Brain pericyte (primary cell): ENCODE data around the gene BCDIN3D.

Source experiments
- DNase-seq: peaks from one replicate; pipeline ENCODE4 v3.0.0-alpha.2; 2012; ENCODE audit warnings: low read depth, low spot score

BCDIN3D gene

DNA sequence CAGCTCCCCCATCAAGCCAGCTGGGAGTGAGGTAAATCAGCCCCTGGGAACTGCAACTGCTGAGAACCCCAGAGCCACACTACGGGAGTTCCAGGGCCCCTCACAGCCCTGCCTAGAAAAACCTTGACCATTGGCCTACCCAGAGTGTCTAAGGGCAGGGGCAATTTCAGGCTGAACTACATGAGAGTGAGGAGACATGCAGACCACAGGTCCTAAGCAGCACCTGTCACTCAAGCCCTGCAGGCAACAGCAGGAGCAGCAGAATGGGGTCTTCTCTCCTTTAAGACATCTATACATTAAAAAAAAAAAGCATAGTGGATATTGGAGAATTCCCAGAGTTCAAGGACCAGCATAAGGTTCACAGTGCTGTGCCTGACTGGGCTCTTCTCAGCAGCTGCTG lies 19.6 kb downstream of the BCDIN3D start:
- no peak for DNase-seq

DNA sequence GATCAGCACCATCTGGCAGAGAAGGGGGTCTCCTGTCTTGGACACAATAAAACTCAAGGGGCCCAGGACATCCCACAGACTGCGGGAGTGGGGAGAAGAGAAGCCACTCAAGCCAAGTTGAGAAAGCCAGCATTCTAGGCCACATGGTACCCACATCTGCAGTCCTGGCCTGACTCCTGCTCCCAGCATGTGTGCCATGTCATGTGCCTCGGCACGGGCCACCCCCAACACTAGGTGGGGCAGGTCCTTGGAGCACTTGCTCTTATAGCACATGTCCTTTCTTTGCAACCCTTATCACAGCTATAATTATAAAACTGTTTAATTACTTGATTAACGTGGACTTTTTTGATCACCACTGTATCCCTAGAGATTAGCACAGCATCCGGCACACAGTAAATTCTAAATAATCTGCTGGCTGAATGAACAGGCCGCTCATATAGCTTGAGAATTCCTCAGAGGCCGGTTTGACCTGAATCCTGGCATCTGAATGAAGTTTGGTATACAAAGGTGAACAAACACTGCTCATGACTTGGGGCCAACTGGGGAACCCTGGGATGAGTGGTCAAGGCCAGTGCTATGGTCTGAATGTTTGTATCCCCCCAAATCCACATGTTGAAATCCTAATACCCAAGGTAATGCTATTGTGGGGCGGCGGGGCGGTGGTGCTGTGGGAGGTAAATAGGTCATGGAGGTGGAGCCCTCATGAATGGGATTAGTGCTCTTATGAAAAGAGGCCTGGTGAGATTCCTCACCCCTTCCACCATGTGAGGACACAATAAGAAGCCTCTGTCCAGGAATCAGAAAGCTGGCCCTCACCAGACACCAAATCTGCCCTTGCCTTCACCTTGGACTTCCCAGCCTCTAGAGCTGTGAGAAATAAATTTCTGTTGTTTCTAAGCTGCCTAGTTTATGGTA lies 21.3 kb downstream of the BCDIN3D start:
- DNase-seq = no peak

DNA sequence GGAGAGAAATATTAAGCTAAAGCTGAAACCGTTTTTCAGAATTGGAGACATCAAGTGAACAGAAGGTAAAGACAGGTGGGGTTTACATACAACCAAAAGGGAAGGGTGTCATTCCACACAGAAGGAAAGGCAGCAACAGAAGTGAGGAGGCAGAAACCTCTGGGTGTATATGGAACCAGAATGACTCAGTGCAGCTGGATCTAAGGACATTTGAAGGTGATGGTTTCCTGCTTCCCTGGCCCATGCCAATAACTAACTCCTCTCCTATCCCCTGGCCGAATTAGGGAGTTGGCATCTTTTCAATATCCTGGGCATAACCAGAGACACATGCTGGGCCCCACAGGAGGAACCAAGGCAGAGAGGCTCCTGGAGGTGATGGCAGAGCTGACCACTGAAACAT lies 23.1 kb downstream of the BCDIN3D start:
- DNase-seq = no peak

DNA sequence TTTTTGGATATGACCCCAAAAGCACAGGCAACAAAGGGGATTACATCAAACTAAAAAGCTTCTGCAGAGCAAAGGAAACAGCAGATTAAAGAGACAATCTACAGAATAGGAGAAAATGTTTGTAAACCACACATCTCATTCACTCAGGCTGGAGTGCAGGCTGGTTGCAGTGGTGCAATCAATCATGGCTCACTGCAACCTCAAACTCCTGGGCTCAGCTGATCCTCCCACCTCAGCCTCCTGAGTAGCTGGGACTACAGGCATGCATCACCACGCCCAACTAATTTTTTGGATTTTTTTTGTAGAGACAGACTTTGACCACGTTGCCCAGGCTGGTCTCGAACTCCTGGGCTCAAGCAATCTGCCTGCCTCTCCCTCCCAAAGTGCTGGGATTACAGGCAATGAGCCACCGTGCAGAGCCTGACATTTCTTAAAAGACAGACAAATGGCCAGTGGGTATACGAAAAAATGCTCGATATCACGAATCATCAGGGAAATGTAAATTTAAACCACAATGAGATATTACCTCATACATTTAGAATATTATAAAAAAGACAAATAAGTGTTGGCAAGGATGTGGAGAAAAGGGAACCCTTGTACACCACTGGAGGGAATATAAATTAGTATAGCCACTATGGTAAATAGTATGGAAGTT lies 24.5 kb downstream of the BCDIN3D start:
- no peak for DNase-seq

DNA sequence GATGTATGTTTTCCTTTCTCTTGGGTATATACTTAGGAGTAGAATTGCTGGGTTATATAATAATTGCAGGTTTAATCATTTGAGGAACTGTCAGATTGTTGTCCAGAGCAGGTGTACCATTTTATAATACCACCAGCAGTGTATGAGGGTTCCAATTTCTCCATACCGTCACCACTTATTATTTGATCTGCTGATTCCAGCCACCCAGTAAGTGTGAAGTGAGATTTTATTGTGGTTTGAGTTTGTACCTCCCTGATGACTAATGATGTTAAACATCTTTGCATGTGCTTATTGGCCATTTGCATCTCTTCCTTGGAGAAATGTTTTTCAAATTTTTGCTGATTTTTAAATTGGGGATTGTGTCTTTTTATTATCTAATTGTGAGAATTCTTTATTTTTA lies 29.8 kb downstream of the BCDIN3D start:
- no peak for DNase-seq

DNA sequence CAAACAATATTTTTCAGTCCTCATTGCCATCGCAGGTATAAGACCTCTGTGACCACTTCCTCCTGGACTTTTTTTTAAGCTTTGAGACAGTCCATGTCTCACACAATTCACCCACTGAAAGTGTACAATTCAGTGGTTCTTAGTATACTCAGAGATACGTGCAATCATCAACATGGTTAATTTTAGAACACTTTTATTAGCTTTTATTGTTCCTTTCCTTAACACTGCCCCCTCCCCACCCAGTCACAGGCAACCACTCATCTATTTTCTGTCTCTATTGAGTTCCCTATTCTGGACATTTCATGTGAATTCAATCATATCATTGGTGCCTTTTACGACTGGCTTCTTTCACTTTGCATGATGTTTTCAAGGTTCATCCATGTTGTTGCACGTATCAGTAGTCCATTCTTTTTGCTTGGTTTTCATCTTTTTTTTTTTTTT lies 30.9 kb downstream of the BCDIN3D start:
- DNase-seq = no peak

DNA sequence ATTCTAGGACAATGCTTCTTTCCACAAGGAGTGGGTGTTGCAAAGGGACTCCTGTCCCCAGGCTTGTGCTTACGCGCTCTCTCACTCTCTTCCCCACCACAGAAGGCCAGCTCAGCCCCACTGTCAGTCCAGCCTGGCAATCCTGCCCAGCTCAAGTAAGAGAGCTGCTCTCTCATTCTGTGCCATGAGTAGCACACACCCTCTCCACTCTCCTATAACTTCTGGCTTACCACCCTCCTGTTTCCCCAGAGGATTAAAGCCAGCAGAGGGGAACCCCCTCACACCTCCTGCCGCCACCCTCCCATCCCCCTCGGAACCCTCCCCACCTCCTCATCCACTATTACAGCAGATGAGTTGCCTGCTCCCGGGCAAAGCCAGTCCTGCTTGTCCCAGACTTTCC lies 31.8 kb downstream of the BCDIN3D start:
- no peak for DNase-seq

DNA sequence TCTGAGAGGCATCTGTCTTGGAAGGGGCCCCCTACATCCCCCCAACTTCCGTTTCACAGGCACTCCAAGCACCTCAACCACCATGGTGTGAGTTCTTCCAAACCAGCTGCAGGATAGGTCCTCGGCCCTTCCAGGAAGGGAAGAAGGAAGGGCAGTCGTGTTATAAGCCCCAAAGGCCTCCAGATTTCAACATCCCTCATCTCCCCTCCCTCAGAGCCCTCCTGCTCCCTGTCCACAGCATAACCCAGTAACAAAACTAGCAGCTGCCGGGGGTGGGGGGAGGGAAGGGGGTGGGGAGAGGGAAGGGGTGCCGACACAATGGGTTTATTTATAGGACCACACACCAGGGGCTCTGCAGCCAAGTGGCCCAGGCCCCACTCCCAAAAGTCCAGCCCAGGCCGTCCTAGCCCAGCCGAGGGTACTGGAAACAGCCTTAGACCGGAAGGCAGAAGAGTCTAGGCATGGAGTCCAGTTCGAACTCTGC lies 33.0 kb downstream of the BCDIN3D start:
- no peak for DNase-seq

DNA sequence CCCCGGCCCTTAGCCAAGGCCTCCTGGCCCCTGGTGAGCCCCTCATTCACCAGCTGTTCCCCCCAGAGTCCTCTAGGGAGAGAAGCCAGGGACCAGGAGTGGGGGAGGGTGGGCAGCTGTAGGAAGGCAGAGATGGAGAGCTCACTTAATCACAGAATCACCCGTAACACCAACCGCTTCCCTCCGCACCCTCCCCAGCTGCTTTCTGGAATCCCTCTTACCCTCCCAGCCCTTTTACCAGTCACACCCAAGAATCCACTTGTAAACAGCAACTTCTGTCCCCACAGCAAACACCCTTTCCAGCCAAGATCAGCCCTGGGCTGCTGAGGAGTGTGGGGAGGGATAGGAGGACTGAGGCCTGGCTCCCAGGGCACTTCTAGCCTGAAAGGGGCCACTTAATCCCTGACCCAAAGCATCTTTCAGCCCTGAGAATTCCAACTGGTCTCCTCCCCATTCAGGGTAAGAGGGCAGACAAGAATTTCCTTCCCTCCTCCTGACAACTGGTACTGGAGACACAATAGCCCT lies 33.5 kb downstream of the BCDIN3D start:
- DNase-seq = no peak

DNA sequence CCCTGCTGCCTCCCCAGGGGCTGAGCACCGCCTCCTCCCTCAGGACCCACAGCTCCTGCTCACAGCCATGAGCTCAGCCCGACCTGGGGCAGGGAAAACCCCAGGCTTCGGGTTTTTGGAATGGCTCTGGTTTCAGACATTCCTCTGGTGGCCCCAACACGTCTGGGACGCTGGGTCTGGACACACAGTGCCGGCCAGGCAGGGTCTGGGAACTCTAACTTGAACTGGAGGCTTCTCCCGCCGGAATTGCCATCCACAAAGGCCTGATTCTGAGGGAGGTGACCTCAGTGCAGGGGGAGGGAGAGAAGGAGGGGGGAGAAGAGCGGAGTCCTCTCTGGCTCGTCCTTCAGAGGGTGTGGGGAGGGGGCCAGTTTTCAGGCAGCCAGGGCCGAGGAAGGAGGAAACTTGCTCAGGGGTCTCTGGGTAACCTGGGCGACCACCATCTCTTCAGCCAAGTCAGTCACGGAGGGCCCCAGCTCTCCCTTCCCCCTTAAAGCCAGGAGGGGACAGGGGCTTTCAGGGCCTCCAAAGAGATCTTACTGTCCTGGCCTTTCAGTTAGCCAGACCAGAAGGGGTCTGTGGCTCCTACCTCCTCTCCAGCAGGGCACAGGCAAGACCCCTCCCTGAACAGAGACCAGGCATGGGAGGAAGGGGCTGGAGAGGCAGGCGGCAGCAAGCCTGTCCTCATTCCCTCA lies 34.1 kb downstream of the BCDIN3D start:
- DNase-seq = no peak

DNA sequence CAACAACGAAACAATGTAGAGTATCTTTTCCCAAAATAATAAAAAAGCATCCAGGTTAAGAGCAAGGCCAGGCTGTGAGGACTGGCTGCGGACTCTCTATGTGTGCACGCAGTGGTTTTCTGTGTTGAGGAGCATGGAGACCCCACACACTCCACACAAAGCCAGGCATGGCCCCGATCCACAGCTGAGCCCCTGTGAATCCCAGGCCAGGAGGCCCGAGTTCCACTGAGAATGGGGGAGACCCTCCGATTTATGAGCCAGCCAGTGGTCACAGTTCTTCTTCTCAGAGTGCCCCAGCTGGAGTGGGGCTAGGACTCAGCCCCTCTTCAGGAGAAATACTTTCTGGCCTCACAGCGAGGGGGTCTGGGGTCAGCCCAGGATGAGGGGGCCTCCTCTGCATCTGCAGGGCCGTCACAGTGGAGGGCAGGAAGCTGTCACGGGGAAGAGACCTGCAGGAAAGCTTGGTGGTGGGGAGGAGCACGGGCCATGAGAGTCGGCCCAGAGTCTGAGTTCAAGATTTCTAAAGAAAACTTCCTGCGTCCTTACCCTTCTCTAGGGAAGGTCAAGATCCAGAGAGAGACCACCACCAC lies 34.8 kb downstream of the BCDIN3D start:
- no peak for DNase-seq

DNA sequence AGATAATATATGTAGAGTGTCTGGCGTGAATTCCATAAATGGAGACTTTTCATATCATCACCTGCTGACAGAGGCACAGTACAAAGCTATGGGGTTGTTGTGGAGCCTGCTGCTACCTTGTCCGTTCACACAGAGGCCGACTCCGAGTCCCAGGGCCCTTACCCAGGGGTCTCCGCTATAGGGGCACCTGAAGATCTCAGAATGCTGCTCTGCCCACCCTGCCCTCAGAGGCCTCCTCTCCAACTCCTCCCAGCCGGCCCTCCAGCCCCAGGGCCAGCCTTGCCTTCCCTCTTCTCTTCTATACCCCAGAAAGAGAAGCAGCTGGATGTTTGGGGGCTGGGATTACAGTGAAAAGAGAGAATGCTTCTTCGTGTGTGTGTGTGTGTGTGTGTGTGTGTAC lies 36.0 kb downstream of the BCDIN3D start:
- no peak for DNase-seq

DNA sequence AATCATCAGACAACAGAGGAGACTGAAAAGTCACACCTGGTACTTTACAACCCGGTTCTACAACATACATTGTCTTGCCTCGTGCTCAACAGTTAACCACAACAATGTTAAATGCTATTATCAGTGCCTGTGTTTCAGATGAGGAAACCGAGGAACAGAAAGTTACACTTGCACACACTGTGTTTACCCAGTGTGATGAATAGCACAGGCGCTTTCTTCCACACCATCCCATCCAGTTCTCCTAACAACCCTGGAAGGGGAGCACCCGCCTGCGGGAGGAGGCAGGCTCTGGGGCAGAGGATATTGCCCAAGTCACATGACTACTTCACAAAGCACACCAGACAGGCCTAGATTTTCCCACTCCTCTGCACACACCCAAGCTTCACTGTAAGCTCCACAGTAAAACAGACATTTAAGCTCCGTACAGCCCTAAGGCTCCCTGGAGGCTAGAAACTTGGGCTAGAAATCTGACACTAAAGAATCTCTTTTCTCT lies 36.5 kb downstream of the BCDIN3D start:
- no peak for DNase-seq

DNA sequence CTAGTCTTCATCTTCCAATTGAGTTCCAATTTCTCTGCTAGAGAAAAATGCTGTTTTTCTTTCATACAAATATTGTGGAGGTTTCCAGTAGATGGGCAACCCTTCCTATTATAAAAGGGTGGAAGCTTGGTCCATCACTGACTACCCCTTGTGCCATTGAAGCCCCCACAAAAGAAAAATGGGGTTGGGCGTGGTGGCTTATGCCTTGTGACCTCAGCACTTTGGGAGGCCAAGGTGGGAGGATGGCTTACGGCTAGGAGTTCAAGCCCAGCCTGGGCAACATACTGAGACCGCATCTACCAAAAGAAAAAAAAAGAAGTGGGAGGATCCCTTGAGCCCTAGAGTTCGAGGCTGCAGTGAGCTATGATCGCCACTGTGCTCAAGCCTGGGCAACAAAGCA lies 37.5 kb downstream of the BCDIN3D start:
- DNase-seq = no peak

DNA sequence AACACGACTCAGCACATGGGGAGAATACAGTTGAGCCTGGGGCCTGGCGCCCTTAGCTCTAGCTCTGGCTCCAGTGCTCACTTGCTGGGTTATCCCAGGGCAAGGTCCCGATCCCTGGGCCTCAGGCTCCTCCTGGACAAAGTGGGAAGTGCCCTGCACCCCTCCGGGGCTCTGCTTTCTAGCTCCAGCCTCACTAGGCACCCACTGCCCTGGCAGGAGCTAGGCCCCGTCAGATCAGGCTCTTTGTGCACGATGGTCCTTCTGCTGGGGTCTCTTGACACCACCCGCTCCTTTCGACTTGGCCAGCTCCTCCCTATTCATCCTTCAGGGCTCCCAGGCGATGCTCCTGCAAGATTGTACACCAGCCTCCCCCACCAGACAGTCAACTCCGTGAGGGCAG lies 38.1 kb downstream of the BCDIN3D start:
- no peak for DNase-seq

DNA sequence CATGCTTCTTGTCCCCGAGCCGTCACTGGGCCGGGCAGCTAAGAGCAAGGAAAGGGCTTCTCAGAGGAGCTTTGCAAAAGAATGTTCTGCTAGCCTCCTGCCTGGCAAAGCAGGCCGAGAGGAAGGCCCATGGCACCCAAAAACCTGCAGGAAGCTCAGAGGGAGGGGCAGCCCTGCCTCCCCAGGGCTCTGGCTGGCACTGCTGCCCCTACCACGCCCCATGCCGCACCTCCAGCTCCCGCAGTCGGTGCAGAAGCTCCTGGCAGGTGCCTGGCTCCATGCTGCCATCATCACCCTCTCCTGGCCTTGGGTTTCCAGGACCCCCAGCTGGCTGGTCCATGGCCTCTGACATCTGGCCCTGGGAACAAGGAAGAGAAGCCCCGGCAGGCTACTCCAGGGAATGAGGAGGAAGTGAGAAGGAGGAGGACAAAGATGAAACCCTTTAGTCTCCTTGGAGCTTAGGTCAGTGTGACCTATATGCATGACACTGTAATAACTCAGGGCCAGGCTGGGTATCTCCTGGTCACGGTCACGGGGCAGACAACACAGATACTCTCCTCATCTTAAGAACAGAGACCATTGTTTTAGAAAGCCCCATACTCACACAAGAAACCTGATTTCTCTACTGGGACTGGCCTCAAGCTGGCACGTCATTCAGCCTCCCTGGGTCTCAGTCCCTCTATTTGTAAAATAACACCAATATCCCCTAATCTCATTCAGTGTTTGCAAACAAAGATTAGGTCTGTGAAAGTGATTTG lies 39.0 kb downstream of the BCDIN3D start:
- no peak for DNase-seq

DNA sequence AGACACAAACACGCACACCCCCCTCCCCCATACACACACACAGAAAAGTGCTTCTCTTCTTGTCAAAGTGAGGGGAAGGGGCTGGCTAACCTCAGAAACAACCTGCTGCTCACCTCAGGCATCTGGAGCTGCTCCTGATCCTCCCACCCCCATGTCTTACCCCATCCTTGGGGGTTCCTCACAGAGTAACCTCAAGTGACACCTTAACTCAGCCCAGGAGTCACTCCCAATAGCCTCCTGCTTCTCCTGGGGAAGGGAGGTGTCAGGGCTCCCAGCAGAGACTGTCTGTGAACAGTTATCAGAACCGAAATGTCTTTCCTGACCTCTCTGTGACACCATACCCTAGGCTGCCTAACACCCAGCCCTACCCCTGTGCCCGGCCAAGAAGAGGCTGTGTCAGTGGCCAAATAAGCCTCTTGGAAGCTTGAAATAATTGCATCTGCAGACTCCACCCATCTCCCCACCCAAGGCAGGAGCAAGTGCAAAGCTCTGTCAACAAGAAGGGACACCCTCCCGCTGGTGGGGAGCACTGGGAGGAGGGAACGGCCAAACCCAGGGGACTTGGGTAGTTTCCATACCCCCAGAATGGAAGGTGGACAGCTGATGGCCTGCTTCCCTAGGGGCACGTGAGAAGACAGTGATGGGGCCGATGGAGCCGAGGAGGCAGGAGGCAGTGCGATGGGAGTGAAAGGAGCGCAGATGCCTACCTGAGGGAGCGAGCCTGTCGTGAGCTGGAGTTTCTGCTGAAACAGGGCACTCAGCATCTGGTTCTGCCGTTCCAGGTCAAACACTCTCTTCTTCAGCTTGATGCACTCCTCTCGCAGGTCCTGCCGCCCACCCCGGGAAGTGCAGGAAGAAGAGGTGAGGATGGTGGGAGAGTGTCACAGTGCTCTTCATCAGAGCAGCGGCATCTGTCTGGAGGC lies 41.5 kb downstream of the BCDIN3D start:
- DNase-seq = no peak

DNA sequence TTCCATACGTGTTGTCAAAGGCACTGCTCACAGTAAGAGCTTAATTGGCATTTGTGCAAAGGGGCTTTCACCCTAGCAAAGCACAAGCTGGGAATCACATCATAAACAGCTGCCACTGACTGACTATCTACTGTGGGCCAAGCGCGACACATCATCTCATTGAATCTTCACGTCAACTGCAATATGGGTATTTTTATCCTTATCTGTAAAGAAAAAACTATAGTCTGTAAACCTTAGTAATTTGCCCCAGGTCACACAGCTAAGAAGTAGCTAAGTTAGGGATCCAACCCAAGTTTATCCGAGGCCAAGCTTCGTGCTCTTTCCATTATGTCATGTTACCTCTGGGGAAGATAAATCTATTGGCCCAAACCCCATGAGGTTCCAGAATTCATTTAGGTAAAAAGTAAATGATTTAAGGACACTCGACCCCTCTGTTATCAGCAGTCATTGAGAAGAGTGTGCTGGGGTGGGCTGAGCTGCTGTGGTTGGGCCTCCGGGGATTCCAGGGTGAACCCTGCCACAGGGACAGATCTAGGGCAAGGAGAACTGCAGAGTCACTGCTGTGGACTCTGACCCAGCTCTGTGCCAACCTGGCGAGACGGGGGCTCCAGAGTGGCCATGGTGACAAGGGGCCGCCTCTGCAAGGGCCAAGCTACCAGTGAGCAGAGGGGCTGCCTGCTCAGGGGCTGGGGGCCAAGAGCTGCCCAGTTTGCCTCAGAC lies 42.3 kb downstream of the BCDIN3D start:
- no peak for DNase-seq

DNA sequence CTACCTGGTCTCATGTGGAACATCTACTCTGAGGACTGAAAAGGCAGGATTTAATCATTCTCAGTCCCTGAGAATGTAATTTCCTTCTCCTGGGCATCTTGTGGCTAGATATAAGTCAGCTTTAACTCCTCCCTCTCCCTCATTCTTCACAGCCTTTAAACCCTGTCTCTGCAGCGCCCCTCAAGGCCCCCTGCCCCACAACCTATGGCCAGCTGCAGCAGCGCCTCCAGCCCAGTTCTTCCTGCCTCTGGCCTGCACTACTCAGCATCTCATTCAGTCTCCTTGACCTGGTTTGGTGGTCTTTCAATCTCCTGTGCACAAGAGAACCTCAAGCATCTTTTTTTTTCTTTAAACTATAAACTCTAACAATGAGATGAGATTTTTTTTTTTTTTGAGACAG lies 44.0 kb downstream of the BCDIN3D start:
- no peak for DNase-seq
